ENCODE results near the gene ACR.

DNA sequence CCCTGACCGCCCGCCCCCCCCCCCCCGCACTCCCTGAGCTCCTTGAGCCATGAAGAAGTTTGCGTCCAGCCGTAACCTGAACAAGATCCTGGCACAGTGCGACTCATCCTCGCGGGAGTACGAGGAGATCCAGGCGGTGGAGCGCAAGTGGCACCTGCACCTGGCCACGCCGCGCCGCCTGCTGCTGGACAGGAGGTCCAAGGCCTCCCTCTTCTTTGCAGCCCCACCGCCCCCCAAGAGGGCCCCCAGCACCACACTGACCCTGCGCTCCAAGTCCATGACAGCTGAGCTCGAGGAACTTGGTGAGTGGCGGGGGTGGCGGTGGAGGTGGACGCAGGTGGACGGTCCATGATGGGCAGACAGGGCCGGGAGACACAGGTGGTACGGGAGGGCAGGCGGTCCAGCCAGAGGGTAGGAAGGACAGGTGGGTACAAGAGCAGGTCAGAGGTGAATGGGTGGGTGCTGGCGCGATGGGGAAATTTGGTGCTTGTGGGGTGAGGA, 32.1 kb upstream of the ACR start:
- TF ChIP-seq, protein P1, sequence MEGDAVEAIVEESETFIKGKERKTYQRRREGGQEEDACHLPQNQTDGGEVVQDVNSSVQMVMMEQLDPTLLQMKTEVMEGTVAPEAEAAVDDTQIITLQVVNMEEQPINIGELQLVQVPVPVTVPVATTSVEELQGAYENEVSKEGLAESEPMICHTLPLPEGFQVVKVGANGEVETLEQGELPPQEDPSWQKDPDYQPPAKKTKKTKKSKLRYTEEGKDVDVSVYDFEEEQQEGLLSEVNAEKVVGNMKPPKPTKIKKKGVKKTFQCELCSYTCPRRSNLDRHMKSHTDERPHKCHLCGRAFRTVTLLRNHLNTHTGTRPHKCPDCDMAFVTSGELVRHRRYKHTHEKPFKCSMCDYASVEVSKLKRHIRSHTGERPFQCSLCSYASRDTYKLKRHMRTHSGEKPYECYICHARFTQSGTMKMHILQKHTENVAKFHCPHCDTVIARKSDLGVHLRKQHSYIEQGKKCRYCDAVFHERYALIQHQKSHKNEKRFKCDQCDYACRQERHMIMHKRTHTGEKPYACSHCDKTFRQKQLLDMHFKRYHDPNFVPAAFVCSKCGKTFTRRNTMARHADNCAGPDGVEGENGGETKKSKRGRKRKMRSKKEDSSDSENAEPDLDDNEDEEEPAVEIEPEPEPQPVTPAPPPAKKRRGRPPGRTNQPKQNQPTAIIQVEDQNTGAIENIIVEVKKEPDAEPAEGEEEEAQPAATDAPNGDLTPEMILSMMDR (IDR thresholded peaks at IDR 0.05; ENCODE audit: low read depth, low read length), result no peak
- no peak for TF ChIP-seq POLR2A (IDR thresholded peaks at IDR 0.05; ENCODE audit: extremely low read depth, insufficient read length)
- TF ChIP-seq MYC (IDR thresholded peaks at IDR 0.05; ENCODE audit: low read depth, low read length), result no peak

All from NB4 (cell line).